Measurements from ENCODE around the gene ONECUT3.

ONECUT3 gene

GRCh38 chr19:1799695-1800342, 46.5 kb downstream of the ONECUT3 start:
- no peak for DNase-seq

GRCh38 chr19:1804858-1805257, 51.6 kb downstream of the ONECUT3 start:
- DNase-seq, result no peak

DNA sequence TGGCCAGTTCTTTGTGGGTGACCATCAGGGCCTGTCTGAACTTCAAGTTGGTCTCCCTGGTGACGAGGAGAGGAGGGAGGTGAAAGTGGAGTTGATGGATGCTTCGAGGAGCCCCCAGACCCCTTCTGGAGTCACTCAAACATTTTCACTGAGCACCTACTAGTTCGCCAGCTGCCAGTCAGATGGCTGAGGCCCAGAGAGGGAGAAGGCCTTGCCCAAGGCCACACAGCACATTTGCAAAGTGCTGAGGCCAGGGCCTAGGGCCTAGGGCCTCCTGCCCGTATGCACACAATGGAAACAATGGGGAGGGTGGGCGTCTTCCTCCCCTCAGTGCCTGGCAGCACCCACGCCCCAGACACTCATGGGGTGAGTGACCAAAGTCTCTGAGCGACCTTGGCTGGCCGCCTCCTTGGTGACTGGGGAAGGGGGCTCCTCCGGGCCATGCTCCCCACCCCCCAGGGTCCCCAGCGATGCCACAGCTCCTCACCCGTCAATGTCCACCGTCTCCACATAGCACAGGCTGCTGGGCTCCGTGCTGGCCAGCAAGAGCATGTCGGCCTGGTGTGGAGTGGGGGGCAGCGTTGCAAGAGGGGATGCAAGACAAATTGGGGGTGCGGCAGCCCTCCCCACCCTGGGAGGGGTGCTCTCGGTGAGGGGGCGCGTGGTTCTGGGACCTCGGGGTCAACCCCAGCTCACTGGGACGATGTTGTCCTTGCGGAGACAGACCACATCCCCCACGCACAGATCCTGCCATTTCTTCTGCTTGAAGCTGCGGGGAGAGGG, 52.3 kb downstream of the ONECUT3 start:
- no peak for DNase-seq

- DNase-seq, result no peak
These were observed 53.1 kb downstream of the ONECUT3 start for GRCh38 chr19:1806184-1807029.

- no peak for DNase-seq
These were observed 53.9 kb downstream of the ONECUT3 start for GRCh38 chr19:1807030-1807694.

DNA sequence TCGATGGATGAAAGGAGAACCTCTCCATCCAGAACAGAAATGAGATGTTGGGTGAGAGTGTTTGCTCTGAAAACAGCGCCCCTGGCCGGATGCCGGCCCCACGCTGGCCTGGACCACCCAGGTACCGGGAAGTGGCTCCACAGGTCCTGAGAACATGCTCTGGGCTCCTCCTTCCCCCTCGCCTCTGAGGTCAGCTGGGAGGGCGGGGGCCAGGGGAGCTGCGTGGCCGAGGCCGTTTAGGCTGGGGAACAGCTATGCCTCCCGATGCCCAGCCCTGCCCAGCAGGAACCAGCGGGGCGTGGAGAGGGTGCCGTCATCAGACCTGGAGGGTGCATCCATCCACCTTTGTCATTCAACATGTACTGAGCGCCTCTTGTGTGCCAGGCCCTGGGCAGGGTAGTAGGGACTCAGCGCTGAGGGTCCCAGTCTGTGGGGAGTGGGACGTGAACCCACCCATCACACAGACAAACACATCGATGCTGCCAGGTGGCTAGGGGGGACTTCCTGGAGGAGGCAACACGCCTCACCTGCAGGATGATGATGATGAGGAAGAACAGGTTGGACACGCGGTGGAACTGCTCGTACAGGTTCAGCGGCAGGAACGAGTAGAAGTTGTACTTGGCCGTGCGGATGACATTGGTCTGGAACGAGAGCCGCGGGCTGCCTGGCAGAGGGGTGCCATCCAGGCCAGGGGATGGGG, 54.5 kb downstream of the ONECUT3 start:
- DNase-seq, result no peak

DNA sequence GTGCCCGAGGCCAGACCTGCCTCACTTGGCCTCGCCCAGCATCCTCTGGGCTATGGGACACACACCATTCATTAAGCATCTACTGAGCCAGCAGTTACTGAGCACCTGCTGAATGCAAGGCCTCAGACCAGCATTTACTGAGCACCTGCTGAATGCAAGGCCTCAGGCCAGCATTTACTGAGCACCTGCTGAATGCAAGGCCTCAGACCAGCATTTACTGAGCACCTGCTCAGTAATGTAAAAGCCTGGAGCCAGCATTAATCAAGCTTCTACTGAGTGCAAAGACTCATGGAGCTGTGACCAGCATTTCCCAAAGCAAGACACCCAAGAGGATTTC, 55.1 kb downstream of the ONECUT3 start:
- DNase-seq, result no peak

- DNase-seq, result no peak
These were observed 56.4 kb downstream of the ONECUT3 start for GRCh38 chr19:1809678-1810077.

DNA sequence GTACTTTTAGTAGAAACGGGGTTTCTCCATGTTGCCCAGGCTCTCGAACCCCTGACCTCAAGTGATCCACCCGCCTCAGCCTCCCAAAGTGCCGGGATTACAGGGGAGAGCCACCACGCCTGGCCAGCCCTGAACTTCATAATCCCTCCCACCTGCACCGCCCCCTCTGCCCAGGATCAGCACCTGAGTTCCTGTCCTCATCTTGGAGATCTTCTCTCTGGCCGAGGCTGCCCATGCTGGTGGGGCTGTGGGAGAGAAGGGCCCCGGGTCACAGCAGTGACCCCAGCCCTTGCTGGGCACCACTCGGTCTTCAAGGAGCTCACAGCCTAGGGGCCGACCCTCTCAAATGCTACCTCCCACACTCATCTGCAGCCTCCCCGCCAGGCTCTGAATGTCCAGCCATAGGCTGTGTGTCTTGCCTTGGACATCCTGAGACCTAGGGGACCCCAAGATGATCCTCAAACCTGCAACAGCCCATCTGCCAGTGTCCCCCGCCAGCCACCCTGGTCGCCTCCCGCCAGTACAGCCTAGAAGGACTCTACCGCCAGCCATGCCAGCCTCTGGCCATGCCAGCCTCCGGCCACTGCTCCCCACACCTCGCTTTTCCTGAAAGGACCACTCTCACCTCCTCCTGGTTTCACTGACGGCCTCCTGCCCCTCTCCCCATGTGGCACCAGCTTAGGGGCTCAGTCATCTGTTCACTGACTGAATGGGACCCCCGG, 57.3 kb downstream of the ONECUT3 start:
- DNase-seq, result no peak

- peak; percentile 29 for DNase-seq
These were observed 58.2 kb downstream of the ONECUT3 start for GRCh38 chr19:1811472-1811894.

- peak; percentile 86 for DNase-seq
These were observed 58.7 kb downstream of the ONECUT3 start, which contains the start of gene ATP8B3 for GRCh38 chr19:1811942-1812425. Gene ATP8B3, minus strand, starts transcription at chr19:1812276. Its CDS starts 540 bp downstream, at chr19:1811736.

DNA sequence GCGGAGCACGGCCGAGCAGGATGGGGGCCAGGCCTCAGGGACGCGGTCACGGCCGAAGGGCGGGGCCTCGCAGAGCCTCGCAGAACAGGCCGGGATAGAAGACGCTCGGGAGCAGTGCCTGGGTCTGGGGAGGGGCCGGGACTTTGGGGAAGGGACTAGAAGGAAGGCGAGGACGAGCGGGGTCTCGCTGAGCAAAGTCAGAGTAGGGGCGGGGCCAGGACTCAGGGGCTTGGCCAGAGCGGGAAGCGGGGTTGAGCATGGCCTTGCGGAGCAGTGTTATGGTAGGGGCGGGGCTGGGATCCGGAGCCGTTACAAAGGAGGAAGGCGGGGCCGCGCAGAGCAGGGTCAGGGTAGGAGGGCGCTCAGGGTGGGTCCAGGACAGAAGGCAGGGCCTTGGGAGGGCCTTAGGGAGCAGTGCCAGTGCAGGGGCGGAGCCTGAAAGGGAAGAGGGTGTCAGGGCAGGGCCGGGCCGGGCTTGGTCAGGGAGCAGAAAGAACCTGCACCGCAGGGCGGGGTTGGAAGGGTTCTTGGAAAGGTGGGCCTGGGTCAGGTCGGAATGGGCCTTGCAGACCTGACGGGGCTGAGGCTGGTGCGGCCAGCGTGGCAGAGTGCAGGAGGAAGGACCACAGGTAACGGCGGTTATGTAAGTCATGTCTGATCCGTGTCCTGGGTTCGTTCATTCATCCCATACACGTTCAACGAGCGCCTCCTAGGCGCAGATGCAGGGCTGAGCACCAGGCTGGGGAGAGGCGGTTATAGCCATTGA, 59.3 kb downstream of the ONECUT3 start:
- peak; percentile 92 for DNase-seq

- DNase-seq, result no peak
These were observed 60.2 kb downstream of the ONECUT3 start for GRCh38 chr19:1813192-1814182.

- DNase-seq, result no peak
These were observed 61.1 kb downstream of the ONECUT3 start for GRCh38 chr19:1814391-1814790.

DNA sequence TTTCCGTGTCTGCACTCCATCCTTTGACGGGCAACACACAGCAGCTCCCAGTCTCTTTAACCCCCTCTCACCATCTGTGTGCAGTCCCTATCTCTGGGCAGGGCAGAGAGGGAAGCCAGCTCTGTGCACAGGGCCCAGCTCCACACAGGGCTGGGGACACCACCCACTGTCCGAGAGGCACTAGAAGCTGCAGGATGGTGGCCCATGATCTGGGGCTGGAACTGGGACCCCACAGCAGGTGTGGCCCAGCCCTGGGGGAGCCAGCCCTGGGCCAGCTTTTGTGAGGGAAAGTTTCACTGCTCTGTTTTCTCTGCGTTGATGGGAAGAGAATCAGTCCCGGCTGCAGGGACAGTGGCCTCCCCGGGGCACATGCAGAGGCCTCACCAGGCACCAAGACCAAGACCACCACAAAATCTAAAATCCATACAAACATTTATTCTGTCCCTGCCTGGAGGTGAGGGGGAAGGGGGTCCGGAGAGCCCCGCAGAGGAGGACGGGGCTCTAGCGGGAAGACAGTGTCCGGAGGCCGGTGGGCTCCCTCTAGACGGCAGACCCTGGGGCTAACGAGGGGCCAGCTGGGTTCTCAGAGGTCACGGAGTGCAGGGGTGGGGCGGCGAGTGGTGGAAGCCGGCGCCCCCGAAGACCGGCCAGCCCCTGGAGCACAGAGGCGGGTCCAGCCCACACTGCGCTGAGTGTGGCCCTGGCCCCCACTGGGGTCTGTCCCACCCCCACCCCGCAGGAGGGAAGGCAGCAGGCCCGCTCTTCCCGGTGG, 61.7 kb downstream of the ONECUT3 start:
- DNase-seq, result no peak

DNA sequence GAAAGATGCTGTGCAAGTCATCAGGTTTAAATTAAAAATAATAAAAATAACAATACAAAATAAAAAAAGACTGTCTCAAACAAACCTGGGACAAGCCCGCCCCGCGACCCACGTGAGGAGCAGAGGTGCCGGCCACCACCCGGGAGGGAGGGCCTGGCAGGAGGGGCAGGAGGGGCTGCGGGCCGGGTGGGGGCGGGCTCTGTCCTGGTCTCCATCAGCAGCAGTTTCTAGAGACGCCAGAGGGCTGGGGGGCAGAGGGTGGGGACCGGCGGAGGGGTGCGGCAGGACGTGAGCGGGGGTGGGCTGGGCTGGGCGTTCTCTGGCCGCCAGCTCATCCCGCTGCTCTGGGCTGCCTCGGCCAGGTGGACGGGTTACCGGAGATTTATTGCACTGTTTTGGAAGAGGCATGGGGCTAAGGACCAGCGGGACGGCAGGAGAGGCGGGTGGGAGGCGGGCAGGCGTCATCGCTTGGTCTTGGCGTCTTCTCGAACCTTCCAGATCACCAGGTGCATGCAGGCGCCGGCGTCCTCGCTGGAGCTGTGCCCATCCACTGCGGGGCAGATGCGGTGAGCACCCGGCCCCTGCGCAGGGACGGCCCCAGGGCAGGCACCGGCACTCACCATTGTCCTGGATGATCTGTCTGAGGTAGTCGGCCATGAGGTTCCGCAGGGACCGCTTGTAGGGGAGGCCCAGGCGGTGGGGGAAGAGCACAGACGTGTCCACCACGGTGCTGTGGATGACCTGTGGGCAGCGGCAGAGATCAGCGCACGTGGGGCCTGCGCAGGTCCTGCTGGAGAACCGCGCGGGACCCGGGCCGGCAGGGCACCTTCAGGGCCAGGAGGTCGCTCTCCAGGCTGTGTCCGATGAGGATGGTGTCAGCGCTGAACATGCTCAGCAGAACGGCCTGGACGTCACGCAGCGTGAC, 62.6 kb downstream of the ONECUT3 start:
- DNase-seq, result no peak

DNA sequence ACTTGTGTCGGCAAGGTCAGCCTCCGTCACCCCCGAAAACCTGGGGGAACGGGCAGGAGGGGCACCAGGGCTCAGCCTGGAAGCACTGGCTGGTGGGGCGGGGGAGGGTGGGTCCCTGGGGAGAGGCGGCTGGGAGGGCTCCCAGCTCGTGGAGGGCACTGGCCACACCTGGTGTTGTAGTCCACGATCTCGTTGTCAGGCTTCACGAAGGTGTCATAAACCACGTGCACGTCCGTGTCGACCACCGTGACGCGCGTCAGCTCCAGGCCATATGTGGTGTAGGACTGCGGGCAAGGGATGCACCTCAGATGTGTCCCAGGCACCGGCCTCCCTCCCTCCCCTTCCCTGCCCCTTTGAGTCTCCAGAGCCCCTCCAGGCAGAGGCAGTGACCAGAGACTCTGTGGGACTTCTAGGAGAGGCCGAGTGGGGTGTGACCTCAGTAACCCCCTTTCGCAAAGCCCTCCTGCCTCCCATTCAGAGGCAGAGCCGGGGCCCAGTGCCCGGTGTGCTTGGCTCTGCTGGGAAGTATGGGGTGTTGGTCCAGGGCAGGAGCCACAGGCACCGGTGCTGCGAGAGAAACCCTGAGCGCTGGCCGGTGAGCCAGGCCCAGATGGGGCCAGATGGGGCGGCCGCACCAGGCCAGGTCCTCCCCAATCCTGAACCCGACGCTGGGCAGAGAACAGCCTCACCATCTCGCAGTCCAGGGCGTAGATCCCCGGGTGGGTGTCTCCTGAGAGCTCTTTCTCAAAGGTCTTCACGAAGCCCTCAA, 63.4 kb downstream of the ONECUT3 start:
- DNase-seq, result no peak
